K562 (cell line): Measurements from ENCODE around the gene ATP2B1. TPM values are rescaled to one million over a fixed set of nuclear protein-coding genes. Genes with fewer than 3 reads are reported as not detected.

Experiments used
- ATF6 ChIP-seq: sonication (generic); formaldehyde crosslinking; IDR thresholded peaks from 2 replicates; pipeline ENCODE4 v1.4.0; 2020; ENCODE audit warnings: mild to moderate bottlenecking, missing genetic modification reagents
- CEBPB ChIP-seq: fragments of 450-650 bp; IDR thresholded peaks from 2 replicates; pipeline ENCODE4 v1.6.1; 2016; ENCODE audit warnings: missing genetic modification characterization, missing compliant biosample characterization
- FOXO4 ChIP-seq: fragments of 450-650 bp; formaldehyde crosslinking; IDR thresholded peaks from 2 replicates; pipeline ENCODE4 v1.4.0; 2020; ENCODE audit warnings: mild to moderate bottlenecking, moderate library complexity
- MBD1 ChIP-seq: fragments of 250-450 bp; sonication (Bioruptor Pico); IDR thresholded peaks from 2 replicates; pipeline ENCODE4 v1.8.0; 2022; ENCODE audit warnings: inconsistent platforms
- SMARCA5 ChIP-seq: fragments of 450-650 bp; IDR thresholded peaks from 2 replicates; pipeline ENCODE4 v1.6.1; 2016
- SMC3 ChIP-seq: conservative IDR thresholded peaks from 2 replicates; pipeline ENCODE4 v1.6.1; 2011; ENCODE audit warnings: low read depth, low read length, improper control_type of control experiment; ENCODE audit not compliant: insufficient read depth
- SRSF7 ChIP-seq: fragments of 200-400 bp; formaldehyde crosslinking; optimal IDR thresholded peaks from 2 replicates; pipeline ENCODE3; 2017; ENCODE audit warnings: mild to moderate bottlenecking, low read depth, low read length
- TARDBP ChIP-seq: fragments of 450-650 bp; IDR thresholded peaks from 2 replicates; pipeline ENCODE4 v1.6.1; 2016
- TCF7 ChIP-seq: sonication (generic); IDR thresholded peaks from 2 replicates; pipeline ENCODE4 v1.6.1; 2016; ENCODE audit warnings: antibody characterized with exemption, borderline replicate concordance
- TEAD1 ChIP-seq, 2 experiments: fragments of 450-650 bp in 1 of 2; sonication (generic) in 1 of 2; formaldehyde crosslinking; IDR thresholded peaks; 2 replicates each; pipeline versions ENCODE4 v1.4.0 to v1.8.0; 2020 to 2022; ENCODE audit warnings: mild to moderate bottlenecking in 2 of 2, missing genetic modification reagents in 1 of 2
- ZBTB11 ChIP-seq, 3 experiments: fragments of 200-800 bp in 1 of 3; fragments of 250-450 bp in 1 of 3; fragments of 450-650 bp in 1 of 3; sonication (Bioruptor Pico) in 1 of 3; sonication (Bioruptor generic) in 1 of 3; formaldehyde crosslinking in 1 of 3; IDR thresholded peaks; 2 replicates each; pipeline versions ENCODE4 v1.6.1 to v1.8.0; 2016 to 2022; ENCODE audit warnings: mild to moderate bottlenecking in 2 of 3, missing genetic modification characterization in 2 of 3, missing compliant biosample characterization in 1 of 3, moderate library complexity in 1 of 3
- ZBTB43 ChIP-seq: sonication (generic); formaldehyde crosslinking; IDR thresholded peaks from 2 replicates; pipeline ENCODE4 v1.8.0; 2023; ENCODE audit warnings: mild to moderate bottlenecking, missing genetic modification reagents
- ZBTB9 ChIP-seq: fragments of 450-650 bp; formaldehyde crosslinking; IDR thresholded peaks from 2 replicates; pipeline ENCODE4 v1.4.0; 2020; ENCODE audit warnings: mild to moderate bottlenecking, moderate library complexity
- ZNF133 ChIP-seq: fragments of 250-450 bp; sonication (Bioruptor Pico); IDR thresholded peaks from 2 replicates; pipeline ENCODE4 v1.4.0; 2020; ENCODE audit warnings: mild to moderate bottlenecking
- ZNF79 ChIP-seq: fragments of 250-450 bp; sonication (Bioruptor Pico); IDR thresholded peaks from 2 replicates; pipeline ENCODE4 v1.4.0; 2020; ENCODE audit warnings: low read depth, mild to moderate bottlenecking, moderate library complexity
- polyA plus RNA-seq, 8 experiments: library from polyadenylated mRNA; depleted of rRNA in 4 of 8; stranded (reverse) in 5 of 8; unstranded in 3 of 8; fragments of >200 nt; fragmentation: Nextera tagmentation in 2 of 8; fragmentation: Illumina TruSeq in 1 of 8; extraction: Ambion mirVana in 2 of 8; extraction: Trizol in 1 of 8; gene quantifications; 2 replicates each; pipeline versions ENCODE4 v1.2.1 to v1.2.3, GENCODE V29; 2011 to 2014; ENCODE audit warnings: inconsistent platforms in 1 of 8, missing spikeins in 1 of 8
- total RNA-seq, 7 experiments: library from RNA; depleted of rRNA in 6 of 7; stranded (reverse); fragments of >200 nt in 6 of 7; fragmentation: Illumina TruSeq in 2 of 7; extraction: Trizol in 2 of 7; gene quantifications; 2 replicates each; pipeline versions ENCODE4 v1.2.1 to v1.2.3, GENCODE V29; 2011 to 2021; ENCODE audit warnings: low replicate concordance in 1 of 7

The ATP2B1 gene
- total and polyA plus RNA-seq, 9 of the 15 experiments (the other 6 are each of a cell fraction or from before 2014, with no cell fraction given) = 8.6 to 39.0 (median 27.8) TPM

GRCh38 chr12:89663577-89664357, 44.9 kb downstream of the ATP2B1 start (continued):
- no peak for TF ChIP-seq ZNF79
- no peak for TF ChIP-seq FOXO4 (CRISPR knock-in tag)
- no peak for TF ChIP-seq TCF7
- 0 out of 6 replicates have a peak, but pooled peaks of 1 of the 3 experiments have one; percentile 21 for TF ChIP-seq ZBTB11 (CRISPR knock-in tag; IDR thresholded peaks at IDR 0.05)
- TF ChIP-seq SMARCA5 = peak; percentile 40; the same call in 1 of the 2 replicates
- no peak for TF ChIP-seq SRSF7
- TF ChIP-seq ZNF133 (CRISPR knock-in tag) = no peak
- no peak for TF ChIP-seq TARDBP
- TF ChIP-seq TEAD1 (CRISPR knock-in tag; IDR thresholded peaks at IDR 0.05) = no peak
- no peak for TF ChIP-seq SMC3
- TF ChIP-seq MBD1 = no peak
- TF ChIP-seq CEBPB (tag) = no peak
- TF ChIP-seq ZBTB9 (CRISPR knock-in tag) = no peak
- TF ChIP-seq ZBTB43 (CRISPR knock-in tag) = no peak
- TF ChIP-seq ATF6 = no peak
